A549 (cell line): ENCODE results near the gene PDF.

Experiments
- CTCF ChIP-seq: fragments of >200 bp; sonication (Bioruptor Twin); formaldehyde crosslinking; IDR thresholded peaks from 3 replicates; pipeline ENCODE4 v1.5.1; 2016
- ESRRA ChIP-seq: fragments of 150-350 bp; IDR thresholded peaks from 2 replicates; pipeline ENCODE4 v1.6.1; 2014; ENCODE audit warnings: mild to moderate bottlenecking, low read length, borderline replicate concordance
- MAZ ChIP-seq: fragments of 150-350 bp; IDR thresholded peaks from 2 replicates; pipeline ENCODE4 v1.6.1; 2014; ENCODE audit warnings: antibody characterized with exemption, low read depth, low read length, borderline replicate concordance

- TF ChIP-seq CTCF (peak; percentile 75), MAZ (no peak), ESRRA (no peak)
These were observed 19.5 kb downstream of the PDF start, which contains the start of gene VPS4A for GRCh38 chr16:69310653-69311532.
